NCI-H2081 treated with DMSO at 0.1 percent for 48 hours (cell line): ENCODE measurements around the gene TSPAN19.
"Not testable (repeated sequence)": the region's sequence is repeated elsewhere in the genome, so short reads cannot be mapped to it uniquely, and the experiment has no call there.

ENCODE experiments used
- DNase-seq: peaks from one replicate; lab custom pipeline; 2025; lab: John Stamatoyannopoulos, UW

The TSPAN19 gene

GRCh38 chr12:85036234-85036707 is at the start of gene TSPAN19, which contains the start of gene LRRIQ1:
Gene TSPAN19, minus strand, starts transcription at chr12:85036277. Its CDS starts 6,331 bp downstream, at chr12:85029946.
Gene LRRIQ1, plus strand, starts transcription at chr12:85036351. Its CDS starts 1,826 bp downstream, at chr12:85038177.
- peak; percentile 80 for DNase-seq

GRCh38 chr12:85085066-85085465 is 49.0 kb upstream of the TSPAN19 start:
- no peak for DNase-seq

DNA sequence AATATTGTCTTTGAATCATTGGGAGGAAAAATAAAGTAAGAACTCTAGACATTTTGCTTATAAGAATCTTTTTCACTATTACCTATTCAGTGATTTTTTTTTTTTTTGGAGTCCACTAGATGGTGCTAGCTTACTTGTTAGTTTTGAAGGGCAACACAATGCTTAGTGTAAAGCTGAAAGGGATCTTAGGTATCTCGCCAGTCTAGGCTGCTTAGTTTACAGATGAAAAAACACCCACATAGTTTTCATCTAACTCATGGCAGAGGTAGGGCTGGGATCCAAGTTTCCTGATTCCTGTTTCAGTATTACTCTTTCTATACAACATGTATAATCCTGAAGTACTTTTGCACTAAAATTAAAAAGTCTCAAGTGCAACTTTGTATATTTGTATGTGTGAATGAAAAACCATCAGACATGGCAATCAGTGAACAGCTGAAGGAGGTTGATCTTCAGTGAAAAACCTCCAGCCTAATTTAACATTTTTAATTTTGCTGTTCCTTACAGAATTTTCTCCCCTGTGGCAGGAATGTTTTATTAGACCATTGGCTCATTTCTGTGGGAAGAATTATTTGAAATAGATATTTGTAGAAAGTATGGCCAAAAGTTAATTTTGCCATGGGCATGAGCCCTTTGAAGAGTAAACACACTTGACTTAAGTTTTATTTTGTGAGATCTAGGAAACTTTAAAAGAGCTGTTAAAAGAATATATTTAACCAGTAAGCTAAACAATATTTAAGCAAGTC is 40.8 kb upstream of the TSPAN19 start:
- peak; percentile 21 for DNase-seq

DNA sequence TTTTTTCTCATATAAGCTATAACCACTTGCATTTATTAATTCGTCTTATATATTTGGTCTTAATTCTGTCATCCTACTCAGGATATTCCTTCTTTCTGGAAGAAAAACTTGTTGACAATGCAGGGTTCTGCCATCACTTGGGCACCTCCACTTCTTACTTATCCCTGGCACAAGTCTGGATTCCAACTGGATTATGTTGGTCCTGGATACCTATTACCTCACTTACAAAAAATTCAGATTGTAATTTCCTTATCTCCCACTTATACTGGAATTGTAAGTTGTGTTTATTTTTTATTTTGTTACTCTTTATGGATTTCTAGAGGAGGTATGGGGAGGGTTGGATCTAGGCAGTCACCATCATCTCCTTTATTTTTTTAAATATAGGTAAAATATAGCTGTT is 36.7 kb upstream of the TSPAN19 start:
- DNase-seq, result no peak

DNA sequence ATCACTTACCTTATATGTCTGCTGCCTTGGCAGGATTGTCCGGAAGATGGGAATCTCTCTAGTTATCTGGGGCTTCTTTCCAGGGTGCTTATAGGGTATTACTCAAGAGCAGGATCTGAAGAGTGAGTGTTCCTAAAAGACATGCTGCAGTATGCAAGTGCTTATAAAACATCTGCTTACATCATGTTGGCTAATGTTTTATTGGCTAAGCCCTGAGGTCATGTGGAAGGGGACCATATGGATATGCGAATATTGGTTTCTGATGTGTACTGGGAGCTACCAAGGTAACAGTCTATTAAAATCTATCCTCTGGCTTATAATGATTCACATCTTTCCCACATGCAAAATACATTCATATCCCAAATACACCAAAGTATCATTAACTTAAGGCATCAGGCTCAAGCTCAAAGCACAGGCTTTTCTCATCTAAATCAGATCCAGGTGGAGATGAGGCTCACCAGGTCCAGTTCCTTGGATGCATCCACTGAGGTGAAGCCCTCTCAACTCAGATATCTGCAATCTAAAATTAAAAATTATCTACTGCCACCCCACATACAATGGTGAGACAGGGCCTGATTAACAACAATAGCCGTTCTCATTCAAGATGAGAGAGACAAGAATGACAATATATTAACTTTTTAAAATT is 29.9 kb upstream of the TSPAN19 start:
- no peak for DNase-seq

- DNase-seq, result no peak
Observed at GRCh38 chr12:85060916-85061315, 24.8 kb upstream of the TSPAN19 start.

- no peak for DNase-seq
Observed at GRCh38 chr12:85059594-85059993, 23.5 kb upstream of the TSPAN19 start.

- DNase-seq, result no peak
Observed at GRCh38 chr12:85058339-85058738, 22.3 kb upstream of the TSPAN19 start.

DNA sequence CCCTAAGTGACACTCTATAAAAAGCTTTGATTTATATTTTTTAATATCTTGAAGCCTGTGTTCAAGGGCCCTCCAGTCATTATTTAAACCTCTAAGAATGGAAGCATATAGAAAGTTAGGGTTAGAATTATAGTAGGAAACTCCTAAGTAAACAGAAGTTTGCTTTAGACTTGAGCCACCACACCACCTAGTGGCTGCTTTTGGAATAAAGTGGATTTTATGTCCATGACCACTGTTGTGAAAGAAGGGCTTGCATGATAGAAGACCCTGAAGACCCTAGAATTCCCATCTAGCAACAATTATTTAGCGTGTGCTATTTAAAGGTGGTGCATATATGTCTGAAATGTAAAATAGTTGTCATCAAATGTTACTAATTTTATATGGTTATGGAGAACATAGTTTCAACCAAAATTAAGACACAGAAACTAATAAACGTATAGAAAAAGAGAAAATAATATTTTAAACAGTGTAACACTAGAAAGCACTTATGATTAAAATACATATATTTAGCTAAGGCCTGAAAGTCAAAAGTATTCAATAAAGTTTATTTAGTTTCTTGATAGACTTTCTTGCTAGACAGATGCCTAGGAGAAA is 21.4 kb upstream of the TSPAN19 start:
- DNase-seq, result no peak

- DNase-seq, result no peak
Observed at GRCh38 chr12:85043829-85044228, 7.8 kb upstream of the TSPAN19 start.

DNA sequence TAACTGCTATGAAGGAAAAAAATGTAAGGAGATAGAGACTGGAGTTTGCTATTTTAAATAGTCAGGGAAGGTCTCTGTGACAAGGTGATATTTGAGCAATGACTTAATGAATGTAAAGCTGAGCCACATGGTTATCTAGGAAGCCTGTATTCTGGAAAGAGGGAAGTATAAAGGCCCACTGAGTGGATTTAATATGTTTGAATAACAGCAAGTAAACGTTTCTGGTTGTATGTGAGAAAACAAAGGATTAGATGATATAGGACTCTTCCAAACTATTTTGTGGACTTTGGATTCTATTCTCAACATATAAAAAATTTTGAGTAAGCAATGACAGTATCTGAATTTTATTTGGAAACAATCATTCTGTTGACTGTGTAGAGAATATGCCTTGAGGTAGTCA is 5.3 kb upstream of the TSPAN19 start:
- DNase-seq, result no peak

GRCh38 chr12:85036733-85037132 is 656 bp upstream of the TSPAN19 start:
- no peak for DNase-seq

- DNase-seq, result peak; percentile 18
Observed at GRCh38 chr12:85029456-85029855, 6.6 kb downstream of the TSPAN19 start.

GRCh38 chr12:85018098-85018497 is 18.0 kb downstream of the TSPAN19 start:
- DNase-seq, result no peak

- no peak for DNase-seq
Observed at GRCh38 chr12:85017618-85018017, 18.5 kb downstream of the TSPAN19 start.

DNA sequence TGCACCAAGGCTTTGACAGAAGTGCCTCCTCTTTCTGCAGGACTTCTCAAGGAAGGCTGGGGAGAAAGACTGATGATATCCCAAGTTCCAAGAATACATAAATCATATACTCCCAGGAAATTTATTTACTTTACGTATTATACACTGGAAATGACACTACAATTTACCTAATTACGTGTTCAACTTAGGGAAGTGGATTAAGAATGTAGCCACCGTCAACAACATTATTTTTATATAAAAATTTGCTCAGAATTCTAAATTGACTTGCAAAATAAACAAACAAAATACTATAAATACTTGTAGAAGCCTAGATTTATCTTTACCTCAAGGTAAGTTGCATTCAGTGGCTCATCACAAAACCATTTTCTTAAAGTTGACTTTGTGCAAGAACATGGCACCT is 18.9 kb downstream of the TSPAN19 start:
- DNase-seq, result no peak

DNA sequence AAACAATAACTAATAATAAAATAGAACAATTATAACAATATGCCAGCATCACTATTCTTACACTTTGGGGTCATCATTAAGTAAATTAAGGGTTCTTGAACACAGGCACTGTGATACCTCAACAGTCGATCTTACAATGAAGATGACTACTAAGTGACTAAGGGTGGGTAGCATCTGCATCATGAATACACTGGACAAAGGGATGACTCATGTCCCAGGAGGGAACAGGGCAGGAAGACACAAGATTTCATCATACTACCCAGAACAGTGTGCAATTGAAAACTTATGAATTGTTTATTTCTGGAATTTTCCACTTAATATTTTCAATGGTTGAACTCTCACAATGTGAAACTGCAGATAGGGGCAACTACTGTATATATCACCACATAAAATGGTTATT is 19.7 kb downstream of the TSPAN19 start:
- no peak for DNase-seq

- no peak for DNase-seq
Observed at GRCh38 chr12:85007836-85008235, 28.2 kb downstream of the TSPAN19 start.

GRCh38 chr12:85006206-85006605 is 29.9 kb downstream of the TSPAN19 start:
- no peak for DNase-seq

- DNase-seq, result no peak
Observed at GRCh38 chr12:85005615-85006014, 30.5 kb downstream of the TSPAN19 start.

GRCh38 chr12:85005047-85005446 is 31.0 kb downstream of the TSPAN19 start:
- not testable (repeated sequence) for DNase-seq

DNA sequence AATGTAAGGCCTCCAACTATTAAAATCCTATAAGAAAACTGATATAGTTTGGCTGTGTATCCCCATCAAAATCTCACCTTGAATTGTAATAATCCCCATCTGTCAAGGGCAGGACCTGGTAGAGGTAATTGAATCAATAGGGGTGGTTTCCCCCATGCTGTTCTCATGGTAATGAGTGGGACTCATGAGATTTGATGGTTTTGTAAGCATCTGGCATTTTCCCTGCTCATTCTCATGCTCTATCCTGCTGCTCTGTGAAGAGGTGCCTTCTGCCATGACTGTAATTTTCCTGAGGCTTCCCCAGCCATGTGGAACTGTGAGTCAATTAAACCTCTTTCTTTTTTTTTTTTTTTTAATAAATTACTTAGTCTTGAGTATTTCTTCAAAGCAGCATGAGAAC is 31.9 kb downstream of the TSPAN19 start:
- DNase-seq, result no peak

DNA sequence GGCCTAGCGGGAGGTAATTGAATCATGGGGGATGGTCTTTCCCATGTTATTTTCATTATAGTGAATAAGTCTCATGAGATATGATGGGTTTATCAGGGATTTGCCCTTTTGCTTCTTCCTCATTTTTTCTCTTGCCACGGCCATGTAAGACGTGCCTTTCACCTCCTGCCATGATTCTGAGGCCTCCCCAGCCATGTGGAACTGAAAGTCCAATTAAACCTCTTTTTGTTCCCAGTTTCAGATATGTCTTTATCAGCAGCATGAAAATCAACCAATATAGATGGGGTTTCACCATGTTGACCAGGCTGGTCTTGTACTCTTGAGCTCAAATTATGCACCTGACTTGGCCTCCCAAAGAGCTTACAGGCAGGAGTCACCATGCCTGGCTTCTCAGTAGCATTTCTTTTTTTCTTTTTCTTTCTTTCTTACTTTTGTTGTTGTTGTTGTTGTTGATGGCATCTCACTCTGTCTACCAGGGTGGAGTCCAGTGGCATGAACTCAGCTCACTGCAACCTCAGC is 33.2 kb downstream of the TSPAN19 start:
- DNase-seq, result no peak
